WTC11 (cell line): ENCODE measurements around the gene ERGIC2. TPM values are rescaled to one million over a fixed set of nuclear protein-coding genes. Genes with fewer than 3 reads are reported as not detected.

ENCODE experiments used
- ATAC-seq: fragments of 200-7000 bp; cut with Tn5 transposase; 2 replicates; pipeline ENCODE4 v1.10.0; 2021; ENCODE audit warnings: mild to moderate bottlenecking, moderate library complexity
- CTCF ChIA-PET: fragments of 300-600 bp; sonication (Branson Sonifier 250); formaldehyde crosslinking; loops from one replicate; lab custom pipeline; 2021; ENCODE audit warnings: antibody characterized with exemption; lab: Charles Lee
- POLR2A ChIA-PET: fragments of 350-600 bp; sonication (Branson Sonifier 250); formaldehyde crosslinking; loops from one replicate; lab custom pipeline; 2021; ENCODE audit warnings: antibody characterized with exemption; lab: Charles Lee
- DNase-seq: peaks from one replicate; pipeline ENCODE4 v3.0.0; 2021; ENCODE audit warnings: low spot score
- H3K27ac Mint-ChIP-seq: 2 replicates; pipeline ENCODE4 v1.8.0; 2021; ENCODE audit warnings: mixed read lengths
- H3K27me3 Mint-ChIP-seq: 2 replicates; pipeline ENCODE4 v1.8.0; 2021; ENCODE audit warnings: low read depth, mild to moderate bottlenecking, moderate library complexity, mixed read lengths
- H3K36me3 Mint-ChIP-seq: 2 replicates; pipeline ENCODE4 v1.8.0; 2021; ENCODE audit warnings: mixed read lengths
- H3K4me1 Mint-ChIP-seq: 2 replicates; pipeline ENCODE4 v1.8.0; 2022; ENCODE audit warnings: mixed read lengths
- H3K4me3 Mint-ChIP-seq: 2 replicates; pipeline ENCODE4 v1.8.0; 2021; ENCODE audit warnings: mild to moderate bottlenecking, moderate library complexity, mixed read lengths
- H3K9me3 Mint-ChIP-seq: 2 replicates; pipeline ENCODE4 v1.8.0; 2021; ENCODE audit warnings: mixed read lengths
- ARID4B ChIP-seq: sonication (generic); formaldehyde crosslinking; IDR thresholded peaks from 2 replicates; pipeline ENCODE4 v1.8.0; 2023; ENCODE audit warnings: missing genetic modification reagents, mild to moderate bottlenecking, borderline replicate concordance
- CDX4 ChIP-seq: fragments of 250-450 bp; sonication (Bioruptor Pico); IDR thresholded peaks from 2 replicates; pipeline ENCODE4 v1.9.0; 2021; ENCODE audit warnings: moderate library complexity, mild to moderate bottlenecking, inconsistent platforms, borderline replicate concordance
- E2F4 ChIP-seq: sonication (generic); formaldehyde crosslinking; IDR thresholded peaks from 2 replicates; pipeline ENCODE4 v1.8.1; 2022; ENCODE audit warnings: low read depth, mild to moderate bottlenecking, moderate library complexity, missing genetic modification reagents, borderline replicate concordance
- EMX1 ChIP-seq: fragments of 250-450 bp; sonication (Bioruptor Pico); IDR thresholded peaks from 2 replicates; pipeline ENCODE4 v1.8.0; 2021; ENCODE audit warnings: mild to moderate bottlenecking
- ESRRA ChIP-seq: sonication (generic); formaldehyde crosslinking; IDR thresholded peaks from 2 replicates; pipeline ENCODE4 v1.8.1; 2022; ENCODE audit warnings: mild to moderate bottlenecking, missing genetic modification reagents, borderline replicate concordance
- FOXK1 ChIP-seq: sonication (generic); formaldehyde crosslinking; IDR thresholded peaks from 2 replicates; pipeline ENCODE4 v1.8.0; 2022; ENCODE audit warnings: mild to moderate bottlenecking, moderate library complexity, missing genetic modification reagents
- FOXP1 ChIP-seq: sonication (generic); formaldehyde crosslinking; IDR thresholded peaks from 2 replicates; pipeline ENCODE4 v1.8.0; 2022; ENCODE audit warnings: missing genetic modification reagents, mild to moderate bottlenecking, moderate library complexity, borderline replicate concordance
- GRHL2 ChIP-seq: fragments of 250-450 bp; sonication (Bioruptor Pico); IDR thresholded peaks from 2 replicates; pipeline ENCODE4 v1.8.0; 2022; ENCODE audit warnings: mild to moderate bottlenecking, moderate library complexity; ENCODE audit not compliant: insufficient replicate concordance, severe bottlenecking
- HMGA2 ChIP-seq: fragments of 250-450 bp; sonication (Bioruptor Pico); IDR thresholded peaks from 2 replicates; pipeline ENCODE4 v1.4.0; 2021; ENCODE audit warnings: mild to moderate bottlenecking, moderate library complexity
- MAX ChIP-seq: sonication (generic); formaldehyde crosslinking; IDR thresholded peaks from 2 replicates; pipeline ENCODE4 v1.8.0; 2022; ENCODE audit warnings: mild to moderate bottlenecking, missing genetic modification reagents
- NFE2L1 ChIP-seq: sonication (generic); formaldehyde crosslinking; IDR thresholded peaks from 2 replicates; pipeline ENCODE4 v1.8.1; 2023; ENCODE audit warnings: missing genetic modification reagents
- PRDM15 ChIP-seq: sonication (generic); formaldehyde crosslinking; IDR thresholded peaks from 2 replicates; pipeline ENCODE4 v1.8.0; 2022; ENCODE audit warnings: missing genetic modification reagents
- PRRX2 ChIP-seq: fragments of 250-450 bp; sonication (Bioruptor Pico); IDR thresholded peaks from 2 replicates; pipeline ENCODE4 v1.8.0; 2021; ENCODE audit warnings: mild to moderate bottlenecking
- SMAD4 ChIP-seq: sonication (generic); formaldehyde crosslinking; IDR thresholded peaks from 2 replicates; pipeline ENCODE4 v1.8.0; 2022; ENCODE audit warnings: mild to moderate bottlenecking, missing genetic modification reagents
- SOX15 ChIP-seq: fragments of 250-450 bp; sonication (Bioruptor Pico); IDR thresholded peaks from 2 replicates; pipeline ENCODE4 v1.9.0; 2021; ENCODE audit warnings: mild to moderate bottlenecking
- SP1 ChIP-seq: sonication (generic); formaldehyde crosslinking; conservative IDR thresholded peaks from 2 replicates; pipeline ENCODE4 v1.8.1; 2022; ENCODE audit warnings: missing genetic modification reagents
- TEAD1 ChIP-seq: sonication (generic); formaldehyde crosslinking; IDR thresholded peaks from 2 replicates; pipeline ENCODE4 v1.8.0; 2022; ENCODE audit warnings: mild to moderate bottlenecking, missing genetic modification reagents
- TEAD4 ChIP-seq: sonication (generic); formaldehyde crosslinking; IDR thresholded peaks from 2 replicates; pipeline ENCODE4 v1.8.0; 2022; ENCODE audit warnings: mild to moderate bottlenecking, missing genetic modification reagents
- ZNF281 ChIP-seq: sonication (generic); formaldehyde crosslinking; IDR thresholded peaks from 2 replicates; pipeline ENCODE4 v1.8.0; 2023; ENCODE audit warnings: mild to moderate bottlenecking, missing genetic modification reagents
- ZNF396 ChIP-seq: fragments of 250-450 bp; sonication (Bioruptor Pico); IDR thresholded peaks from 2 replicates; pipeline ENCODE4 v1.8.0; 2021; ENCODE audit warnings: mild to moderate bottlenecking, moderate library complexity, borderline replicate concordance
- total RNA-seq: library from RNA; stranded (reverse); gene quantifications from 3 replicates; pipeline ENCODE4 v1.2.3, GENCODE V29; 2021

ERGIC2 gene
- total RNA-seq, 1 experiment from 2014 or later = 51.4 TPM

GRCh38 chr12:29316752-29317151 is 64.2 kb downstream of the ERGIC2 start (continued):
- no peak for TF ChIP-seq MAX (CRISPR knock-in tag)
- TF ChIP-seq EMX1 (CRISPR knock-in tag) = no peak
- no peak for TF ChIP-seq GRHL2 (CRISPR knock-in tag)
- TF ChIP-seq, all 79 proteins: peak for 0

GRCh38 chr12:29314416-29314815 is 66.6 kb downstream of the ERGIC2 start:
- Mint-ChIP-seq H3K27ac (no peak overlapping the region), H3K36me3 (no peaks in the 10 kb centered on the region), H3K9me3 (no peaks in the 10 kb centered on the region), H3K4me3 (no peak overlapping the region), H3K27me3 (no peaks in the 10 kb centered on the region), H3K4me1 (peaks cover 12% of the 10 kb centered on the region)
- POLR2A ChIA-PET = no interaction called here
- TF ChIP-seq NFE2L1 (CRISPR knock-in tag) (no peak), ESRRA (CRISPR knock-in tag) (no peak), TEAD4 (CRISPR knock-in tag) (no peak), EMX1 (CRISPR knock-in tag) (no peak), E2F4 (CRISPR knock-in tag) (no peak), CDX4 (CRISPR knock-in tag) (no peak), TEAD1 (CRISPR knock-in tag) (no peak), SMAD4 (no peak)
- CTCF ChIA-PET = interaction anchor here (4.7 kb wide), 1 partner anchor 242 kb away, joined by 38 read pairs; no protein-coding TSS in a partner anchor
- ATAC-seq = no peak
- DNase-seq = no peak

- H3K9me3 Mint-ChIP-seq = no peaks in the 10 kb centered on the region
- no peaks in the 10 kb centered on the region for H3K27me3 Mint-ChIP-seq
- ChIA-PET POLR2A (no interaction called here), CTCF (interaction anchor here (1.7 kb wide), 1 partner anchor 237 kb away, joined by 5 read pairs; no protein-coding TSS in a partner anchor)
- H3K4me3 Mint-ChIP-seq = no peak overlapping the region
- no peaks in the 10 kb centered on the region for H3K36me3 Mint-ChIP-seq
- no peak overlapping the region for H3K27ac Mint-ChIP-seq
- ATAC-seq (no peak), DNase-seq (no peak)
- no peaks in the 10 kb centered on the region for H3K4me1 Mint-ChIP-seq
- TF ChIP-seq ZNF396 = no peak
- no peak for TF ChIP-seq FOXP1 (CRISPR knock-in tag)
- TF ChIP-seq SOX15 (CRISPR knock-in tag) = no peak
- TF ChIP-seq CDX4 (CRISPR knock-in tag) = no peak
- no peak for TF ChIP-seq ARID4B
- no peak for TF ChIP-seq FOXK1 (CRISPR knock-in tag)
- TF ChIP-seq HMGA2 (CRISPR knock-in tag) = no peak
- TF ChIP-seq PRRX2 = no peak
- no peak for TF ChIP-seq PRDM15 (CRISPR knock-in tag)
- TF ChIP-seq ZNF281 (CRISPR knock-in tag) = no peak
- TF ChIP-seq SP1 (CRISPR knock-in tag) = no peak
Measured at GRCh38 chr12:29310899-29311298, 70.1 kb downstream of the ERGIC2 start.
